Gastrocnemius medialis (tissue), 4 donors: ENCODE results near the gene CEACAM18.

Source experiments
- CTCF ChIP-seq, 5 experiments: fragments of 450-650 bp in 3 of 5; fragments of 200-600 bp in 2 of 5; sonication (generic) in 2 of 5; IDR thresholded peaks in 4 of 5; conservative IDR thresholded peaks in 1 of 5; 1 replicate in 4 of 5; 2 replicates in 1 of 5; pipeline ENCODE4 v1.5.1; 2016 to 2019; ENCODE audit warnings: antibody characterized with exemption in 5 of 5, mild to moderate bottlenecking in 3 of 5, moderate library complexity in 3 of 5
- POLR2A ChIP-seq, 2 donors: fragments of 450-650 bp; IDR thresholded peaks; one replicate each; pipeline ENCODE4 v1.6.1; 2017; ENCODE audit warnings: antibody characterized with exemption in 2 of 2, mild to moderate bottlenecking in 2 of 2, moderate library complexity in 2 of 2

DNA sequence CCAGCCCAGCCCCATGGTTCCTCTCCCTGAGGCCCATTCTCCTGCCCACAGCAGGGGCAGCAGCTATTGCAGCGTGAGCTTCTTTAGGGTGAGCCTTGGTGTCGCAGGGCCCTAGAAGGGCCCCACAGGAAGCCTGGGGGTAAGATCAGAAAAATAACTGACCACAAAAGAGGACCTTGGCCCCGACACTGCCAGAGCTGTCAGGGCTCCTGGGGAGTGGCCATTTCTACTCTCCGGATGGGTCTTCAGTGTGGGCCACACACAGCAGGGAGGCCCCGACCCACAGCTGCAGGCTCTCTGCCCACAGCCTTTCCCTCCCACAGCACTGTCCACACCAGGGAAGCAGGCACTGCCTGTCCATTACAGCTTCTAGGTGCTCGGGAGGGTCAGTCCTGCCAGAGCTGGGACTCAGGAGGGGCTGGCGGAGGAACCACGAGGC is 16.6 kb upstream of the CEACAM18 start:
- TF ChIP-seq CTCF (IDR thresholded peaks at IDR 0.05 in 4 of 5, conservative IDR thresholded peaks at IDR 0.05 in 1 of 5) (no peak), POLR2A (IDR thresholded peaks at IDR 0.05) (no peak)
